Measurements from ENCODE around the gene P3H2.

Gene P3H2

GRCh38 chr3:190012784-190013183, 107.9 kb downstream of the P3H2 start:
- no peak for DNase-seq

GRCh38 chr3:190012314-190012782, 108.3 kb downstream of the P3H2 start:
- DNase-seq: no peak

- no peak for DNase-seq
Measured at GRCh38 chr3:190010486-190010885, 110.2 kb downstream of the P3H2 start.

- no peak for DNase-seq
Measured at GRCh38 chr3:190009614-190010013, 111.1 kb downstream of the P3H2 start.

- DNase-seq: no peak
Measured at GRCh38 chr3:190008432-190008831, 112.3 kb downstream of the P3H2 start.

- no peak for DNase-seq
Measured at GRCh38 chr3:190005343-190006113, 115.2 kb downstream of the P3H2 start.

GRCh38 chr3:190004656-190005055, 116.0 kb downstream of the P3H2 start:
- no peak for DNase-seq

- no peak for DNase-seq
Measured at GRCh38 chr3:190003681-190004123, 117.0 kb downstream of the P3H2 start.

- no peak for DNase-seq
Measured at GRCh38 chr3:190003068-190003467, 117.6 kb downstream of the P3H2 start.

GRCh38 chr3:190001426-190001825, 119.3 kb downstream of the P3H2 start:
- no peak for DNase-seq

GRCh38 chr3:190000861-190001196, 119.9 kb downstream of the P3H2 start:
- DNase-seq: no peak

DNA sequence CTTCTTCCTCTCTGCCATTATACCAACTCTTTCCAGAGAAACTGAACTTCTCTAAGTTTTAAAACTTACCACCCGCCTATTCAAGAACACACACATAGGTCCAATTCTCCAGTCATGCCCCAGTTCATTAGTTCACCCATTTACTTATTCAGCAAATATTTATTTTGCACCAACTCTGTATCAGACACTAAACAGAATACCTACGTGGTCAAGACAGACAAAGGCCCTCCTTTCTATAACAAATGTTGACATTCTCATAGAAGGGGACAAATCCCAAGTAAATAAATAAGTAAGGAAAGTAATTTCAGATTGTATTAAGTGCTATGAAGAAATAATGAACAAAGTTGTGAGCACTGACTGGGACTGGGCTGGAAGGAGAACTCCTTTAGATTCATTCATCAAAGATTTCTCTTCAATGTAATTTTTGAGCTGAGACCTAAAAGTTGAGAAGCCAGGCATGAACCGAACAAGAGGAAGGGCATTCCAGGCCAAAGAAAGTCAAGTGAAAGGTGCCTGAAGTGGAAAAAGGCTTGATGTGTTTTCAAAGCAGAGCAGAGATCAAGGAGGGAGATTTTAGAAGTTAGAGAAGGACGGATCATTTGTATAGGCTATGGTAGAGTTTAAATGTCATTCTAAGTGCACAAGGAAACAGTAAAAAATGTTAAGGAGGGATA, 120.4 kb downstream of the P3H2 start:
- DNase-seq: no peak

DNA sequence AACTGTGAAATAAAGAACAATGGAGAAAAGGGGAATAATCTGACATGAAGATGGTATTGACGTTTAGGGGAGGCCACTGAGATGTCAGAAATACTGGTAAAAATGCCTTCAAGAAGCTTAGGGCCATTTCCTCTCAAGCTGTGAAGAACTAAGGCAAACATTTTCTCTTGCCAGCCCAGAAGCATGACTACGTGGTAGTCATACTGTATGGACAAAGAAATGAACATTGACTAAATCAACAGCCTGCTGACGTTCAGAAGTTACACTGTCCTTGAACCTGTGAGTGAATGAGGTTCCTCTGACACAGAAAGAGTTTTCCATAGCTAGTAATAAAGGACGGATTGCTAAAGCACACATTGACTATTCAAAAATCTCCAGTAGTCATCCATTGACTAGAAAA, 121.0 kb downstream of the P3H2 start:
- no peak for DNase-seq

DNA sequence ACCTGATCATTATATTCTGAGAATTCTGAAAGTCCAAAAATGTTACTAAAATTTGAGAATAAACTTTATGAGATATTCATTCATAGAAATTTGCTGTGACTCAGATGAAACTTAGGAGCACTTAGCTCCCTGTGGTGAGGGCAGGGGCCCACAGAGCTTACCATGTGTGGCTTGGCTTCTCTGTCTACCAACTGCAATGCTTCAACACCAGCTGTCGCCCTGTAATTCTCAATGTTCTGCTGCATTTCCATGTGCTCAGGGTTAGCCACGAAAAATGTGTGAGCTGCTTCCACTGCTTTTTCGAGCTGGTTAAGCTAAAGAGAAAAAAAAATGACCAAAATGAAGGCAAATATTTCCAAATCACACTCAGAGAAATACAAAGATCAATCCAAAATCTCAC, 125.6 kb downstream of the P3H2 start:
- no peak for DNase-seq

DNA sequence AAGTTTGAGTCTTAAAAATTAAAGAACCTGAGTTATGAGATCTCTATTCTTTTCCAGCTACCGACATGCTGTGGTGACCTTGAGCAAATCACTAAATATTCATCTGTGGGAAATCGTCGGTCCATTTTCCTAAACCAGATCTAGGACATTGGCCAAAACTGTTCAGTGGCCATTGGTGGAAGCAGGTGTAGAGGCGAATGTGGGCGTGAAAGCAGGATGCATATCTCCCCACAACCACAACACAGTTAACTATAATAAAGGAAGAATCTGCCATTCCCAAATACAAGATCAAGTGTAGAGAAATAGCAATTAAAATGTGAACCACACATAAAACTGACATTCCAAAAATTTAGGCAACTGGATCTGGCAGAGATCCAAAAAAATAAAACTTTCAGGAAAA, 129.9 kb downstream of the P3H2 start:
- no peak for DNase-seq

GRCh38 chr3:189988854-189989253, 131.8 kb downstream of the P3H2 start:
- DNase-seq: no peak

GRCh38 chr3:189988322-189988721, 132.4 kb downstream of the P3H2 start:
- DNase-seq: no peak

- no peak for DNase-seq
Measured at GRCh38 chr3:189985948-189986347, 134.7 kb downstream of the P3H2 start.

- DNase-seq: no peak
Measured at GRCh38 chr3:189983612-189984011, 137.1 kb downstream of the P3H2 start.

DNA sequence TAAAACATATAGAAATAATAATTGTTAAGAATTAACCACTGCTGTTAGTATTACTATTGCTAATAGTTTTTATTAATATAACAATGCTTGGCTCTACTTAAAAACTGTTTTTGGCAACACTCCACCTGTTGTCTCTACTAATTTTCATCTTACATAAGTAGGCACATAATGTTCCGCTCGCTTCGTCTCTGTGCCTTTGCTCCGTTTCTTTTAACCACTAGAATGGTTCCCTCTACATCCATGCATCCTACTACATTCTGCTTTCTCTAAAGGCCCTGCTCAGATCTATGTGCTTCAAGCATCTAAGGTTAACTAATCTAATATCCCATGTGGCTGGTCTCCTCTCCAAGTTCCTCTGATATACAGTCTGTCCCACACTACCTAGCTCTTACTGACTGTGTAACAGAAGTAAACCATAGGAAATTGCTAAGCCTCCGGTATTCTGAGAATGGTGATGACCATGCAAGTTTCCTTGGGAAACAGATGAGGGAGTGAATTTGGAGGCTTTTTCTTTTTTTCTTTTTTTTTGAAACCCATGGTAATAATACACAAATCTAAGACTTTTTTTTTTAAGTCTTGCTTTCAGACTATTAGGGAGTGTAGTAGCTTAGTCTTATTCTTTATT, 138.3 kb downstream of the P3H2 start:
- no peak for DNase-seq

DNA sequence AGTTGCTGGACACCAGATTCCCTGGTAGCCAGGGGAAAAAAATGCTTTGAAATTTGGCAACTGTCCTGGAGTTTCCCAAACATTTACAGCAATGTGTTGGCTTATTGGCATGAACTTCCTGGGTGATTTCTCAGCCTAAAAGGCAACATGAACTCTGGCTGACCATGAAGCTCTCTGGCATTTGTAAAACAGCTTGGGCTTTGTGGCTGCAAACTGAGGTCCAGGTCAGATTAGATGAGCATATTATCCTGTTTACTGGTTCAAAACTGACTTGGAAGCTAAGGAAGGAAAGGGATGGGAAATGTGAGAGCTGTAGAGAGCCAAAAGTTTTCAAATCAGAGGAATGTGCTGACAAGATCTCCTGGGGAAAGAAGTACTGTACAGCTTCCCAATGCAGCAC, 139.0 kb downstream of the P3H2 start:
- no peak for DNase-seq

GRCh38 chr3:189978753-189979152, 141.9 kb downstream of the P3H2 start:
- no peak for DNase-seq

- no peak for DNase-seq
Measured at GRCh38 chr3:189977174-189977573, 143.5 kb downstream of the P3H2 start.

- no peak for DNase-seq
Measured at GRCh38 chr3:189975391-189975990, 145.2 kb downstream of the P3H2 start.

All from NCI-H1048 (cell line).